Measurements from ENCODE around the gene IRF2BP2.

The IRF2BP2 gene

GRCh38 chr1:234562334-234562733, 47.6 kb downstream of the IRF2BP2 start:
- Histone ChIP-seq H3K4me2 (ENCODE audit: insufficient read depth, low read length) (no peak overlapping the region), H3K36me3 (ENCODE audit: insufficient read depth, low read length) (no peaks in the 10 kb centered on the region), H3K4me3 (ENCODE audit: low read depth in 1 of 2, low read length in 2 of 2) (no peak overlapping the region), H2AFZ (ENCODE audit: low read depth, low read length) (no peak overlapping the region), H3K27me3 (ENCODE audit: insufficient read depth, low read length, poor library complexity) (no peaks in the 10 kb centered on the region), H4K20me1 (ENCODE audit: insufficient read depth, low read length) (no peaks in the 10 kb centered on the region), H3K9me3 (ENCODE audit: insufficient read depth, low read length, severe bottlenecking) (no peaks in the 10 kb centered on the region), H3K27ac (ENCODE audit: low read length) (no peak overlapping the region), H3K4me1 (ENCODE audit: insufficient read depth, low read length) (no peaks in the 10 kb centered on the region), H3K79me2 (ENCODE audit: insufficient read depth, low read length) (no peaks in the 10 kb centered on the region), H3K9ac (ENCODE audit: low read depth, low read length) (no peak overlapping the region)
- TF ChIP-seq CTCF (IDR thresholded peaks at IDR 0.05; ENCODE audit: borderline replicate concordance, extremely low read depth, low read length, poor library complexity, severe bottlenecking) (no peak), EZH2 (IDR thresholded peaks at IDR 0.05; ENCODE audit: borderline replicate concordance, low read depth, low read length, severe bottlenecking) (no peak)
- ATAC-seq (ENCODE audit: insufficient read depth, low read depth) (no peak), DNase-seq (no peak)

DNA sequence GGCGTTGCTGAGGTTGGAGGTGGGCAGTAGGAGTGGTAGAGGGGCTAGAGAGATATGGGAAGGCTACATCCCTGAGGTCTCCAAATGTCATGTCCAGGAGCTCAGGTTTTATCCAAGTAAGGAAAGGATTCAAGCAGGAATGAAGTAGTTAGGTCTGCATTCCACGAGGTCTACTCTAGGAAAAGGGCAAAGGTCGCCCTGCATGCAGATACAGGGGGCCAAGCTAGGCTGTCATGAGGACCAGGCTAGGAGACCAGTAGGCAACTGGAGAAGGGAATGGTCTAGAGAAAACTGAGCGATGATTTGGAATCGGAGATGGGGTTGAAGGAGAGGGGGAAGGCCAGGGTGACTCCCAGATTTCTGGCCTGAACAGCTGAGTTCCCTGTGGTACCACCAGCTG, 48.7 kb downstream of the IRF2BP2 start:
- DNase-seq: no peak
- Histone ChIP-seq H2AFZ (ENCODE audit: low read depth, low read length) (no peak overlapping the region), H3K36me3 (ENCODE audit: insufficient read depth, low read length) (no peaks in the 10 kb centered on the region), H3K9ac (ENCODE audit: low read depth, low read length) (no peak overlapping the region), H3K27me3 (ENCODE audit: insufficient read depth, low read length, poor library complexity) (no peaks in the 10 kb centered on the region), H3K79me2 (ENCODE audit: insufficient read depth, low read length) (no peaks in the 10 kb centered on the region), H3K4me1 (ENCODE audit: insufficient read depth, low read length) (no peaks in the 10 kb centered on the region), H4K20me1 (ENCODE audit: insufficient read depth, low read length) (no peaks in the 10 kb centered on the region), H3K27ac (ENCODE audit: low read length) (no peak overlapping the region), H3K9me3 (ENCODE audit: insufficient read depth, low read length, severe bottlenecking) (no peaks in the 10 kb centered on the region), H3K4me3 (ENCODE audit: low read depth in 1 of 2, low read length in 2 of 2) (no peak overlapping the region), H3K4me2 (ENCODE audit: insufficient read depth, low read length) (no peak overlapping the region)
- TF ChIP-seq CTCF (IDR thresholded peaks at IDR 0.05; ENCODE audit: borderline replicate concordance, extremely low read depth, low read length, poor library complexity, severe bottlenecking) (no peak), EZH2 (IDR thresholded peaks at IDR 0.05; ENCODE audit: borderline replicate concordance, low read depth, low read length, severe bottlenecking) (no peak)
- no peak for ATAC-seq (ENCODE audit: insufficient read depth, low read depth)

GRCh38 chr1:234559902-234560676, 49.9 kb downstream of the IRF2BP2 start:
- Histone ChIP-seq H2AFZ (ENCODE audit: low read depth, low read length) (no peak overlapping the region), H3K9ac (ENCODE audit: low read depth, low read length) (no peak overlapping the region), H3K79me2 (ENCODE audit: insufficient read depth, low read length) (no peaks in the 10 kb centered on the region), H3K27me3 (ENCODE audit: insufficient read depth, low read length, poor library complexity) (no peaks in the 10 kb centered on the region), H3K36me3 (ENCODE audit: insufficient read depth, low read length) (no peaks in the 10 kb centered on the region), H3K9me3 (ENCODE audit: insufficient read depth, low read length, severe bottlenecking) (no peaks in the 10 kb centered on the region), H3K4me2 (ENCODE audit: insufficient read depth, low read length) (no peak overlapping the region), H3K27ac (ENCODE audit: low read length) (no peak overlapping the region), H3K4me1 (ENCODE audit: insufficient read depth, low read length) (no peaks in the 10 kb centered on the region), H4K20me1 (ENCODE audit: insufficient read depth, low read length) (no peaks in the 10 kb centered on the region), H3K4me3 (ENCODE audit: low read depth in 1 of 2, low read length in 2 of 2) (no peak overlapping the region)
- no peak for TF ChIP-seq CTCF (IDR thresholded peaks at IDR 0.05; ENCODE audit: borderline replicate concordance, extremely low read depth, low read length, poor library complexity, severe bottlenecking)
- TF ChIP-seq EZH2 (IDR thresholded peaks at IDR 0.05; ENCODE audit: borderline replicate concordance, low read depth, low read length, severe bottlenecking): no peak
- DNase-seq (no peak), ATAC-seq (ENCODE audit: insufficient read depth, low read depth) (no peak)
